SK-N-SH (cell line): ENCODE data around the gene GPX2. TPM values are rescaled to one million over a fixed set of nuclear protein-coding genes. Genes with fewer than 3 reads are reported as not detected.

ENCODE experiments used
- CTCF ChIA-PET: fragments of 300-600, 350-600 bp; formaldehyde crosslinking; extraction: SDS; loops from one replicate; lab custom pipeline; 2021; lab: Yijun Ruan, JAX
- POLR2A ChIA-PET: fragments of 350-600 bp; sonication (Branson Sonifier 250); formaldehyde crosslinking; extraction: SDS; loops from one replicate; lab custom pipeline; 2020; ENCODE audit warnings: antibody characterized with exemption, inconsistent platforms; lab: Yijun Ruan, JAX
- DNase-seq: peaks from one replicate; pipeline ENCODE4 v3.0.0; 2012
- H2AFZ ChIP-seq: fragments of 200-600 bp; sonication (generic); 2 replicates; pipeline ENCODE4 v1.8.1; 2016; ENCODE audit warnings: antibody characterized with exemption, mild to moderate bottlenecking, low read depth
- H3F3A ChIP-seq: fragments of 200-600 bp; sonication (generic); replicated peaks from 2 replicates; pipeline ENCODE3; 2016; ENCODE audit warnings: antibody characterized with exemption, mild to moderate bottlenecking; ENCODE audit not compliant: insufficient read depth
- H3K27ac ChIP-seq, 2 experiments: fragments of 200-500 bp in 1 of 2; fragments of 200-600 bp in 1 of 2; sonication (Bioruptor generic) in 1 of 2; sonication (generic), shearing (Covaris generic) in 1 of 2; 2 replicates each; pipeline versions ENCODE4 v1.5.1 to v1.6.1; 2014 to 2016; ENCODE audit warnings: low read depth in 2 of 2, inconsistent platforms in 1 of 2, low read length in 1 of 2, mild to moderate bottlenecking in 1 of 2, mixed read lengths in 1 of 2
- H3K27me3 ChIP-seq: fragments of 200-600 bp; sonication (generic), shearing (Covaris generic); 2 replicates; pipeline ENCODE4 v1.6.1; 2016; ENCODE audit warnings: mixed run types; ENCODE audit not compliant: insufficient read depth
- H3K36me3 ChIP-seq, 2 experiments: fragments of 200-500 bp in 1 of 2; fragments of 200-600 bp in 1 of 2; sonication (Bioruptor generic) in 1 of 2; sonication (generic) in 1 of 2; replicated peaks in 1 of 2; 2 replicates each; pipeline versions ENCODE3 to v1.5.1; 2014 to 2016; ENCODE audit warnings: low read length in 1 of 2, mild to moderate bottlenecking in 1 of 2; ENCODE audit not compliant: insufficient read depth in 2 of 2, control insufficient read depth in 1 of 2
- H3K4me1 ChIP-seq, 2 experiments: fragments of 200-500 bp in 1 of 2; fragments of 200-600 bp in 1 of 2; sonication (Bioruptor generic) in 1 of 2; sonication (generic), shearing (Covaris generic) in 1 of 2; 2 replicates each; pipeline versions ENCODE4 v1.5.1 to v1.6.1; 2014 to 2016; ENCODE audit warnings: low read depth in 1 of 2, low read length in 1 of 2, mixed run types in 1 of 2; ENCODE audit not compliant: insufficient read depth in 2 of 2, control insufficient read depth in 1 of 2
- H3K4me2 ChIP-seq: fragments of 200-600 bp; sonication (generic), shearing (Covaris generic); 2 replicates; pipeline ENCODE4 v1.6.1; 2017; ENCODE audit warnings: mixed run types
- H3K4me3 ChIP-seq, 2 experiments: fragments of 200-500 bp in 1 of 2; fragments of 200-600 bp in 1 of 2; sonication (Bioruptor generic) in 1 of 2; sonication (generic), shearing (Covaris generic) in 1 of 2; 2 replicates each; pipeline versions ENCODE4 v1.5.1 to v1.8.1; 2014 to 2016; ENCODE audit warnings: low read depth in 2 of 2, inconsistent platforms in 1 of 2, low read length in 1 of 2, mild to moderate bottlenecking in 1 of 2, mixed read lengths in 1 of 2, moderate library complexity in 1 of 2
- H3K79me2 ChIP-seq: fragments of 200-600 bp; sonication (generic); 2 replicates; pipeline ENCODE4 v1.8.1; 2017; ENCODE audit warnings: mild to moderate bottlenecking; ENCODE audit not compliant: insufficient read depth
- H3K9ac ChIP-seq: fragments of 200-600 bp; sonication (generic); 2 replicates; pipeline ENCODE4 v1.6.1; 2017; ENCODE audit warnings: mixed run types
- H3K9me2 ChIP-seq: fragments of 200-600 bp; sonication (generic); 2 replicates; pipeline ENCODE4 v1.6.1; 2017; ENCODE audit warnings: mixed run types
- H3K9me3 ChIP-seq: fragments of 200-600 bp; sonication (generic); 2 replicates; pipeline ENCODE4 v1.6.1; 2017; ENCODE audit warnings: mixed run types, mild to moderate bottlenecking, moderate library complexity
- H4K20me1 ChIP-seq: fragments of 200-600 bp; sonication (generic); 2 replicates; pipeline ENCODE4 v1.6.1; 2017; ENCODE audit warnings: mild to moderate bottlenecking, mixed run types; ENCODE audit not compliant: insufficient read depth
- CHD2 ChIP-seq: fragments of 150-350 bp; IDR thresholded peaks from 2 replicates; pipeline ENCODE4 v1.6.1; 2018; ENCODE audit warnings: low read length; ENCODE audit not compliant: partially characterized antibody
- ELF1 ChIP-seq: IDR thresholded peaks from 2 replicates; pipeline ENCODE4 v1.4.0; 2012
- FOSL2 ChIP-seq: IDR thresholded peaks from 2 replicates; pipeline ENCODE4 v1.4.0; 2012; ENCODE audit warnings: low read depth, mild to moderate bottlenecking, moderate library complexity, borderline replicate concordance
- FOXM1 ChIP-seq: IDR thresholded peaks from 2 replicates; pipeline ENCODE4 v1.4.0; 2012; ENCODE audit warnings: low read depth, mild to moderate bottlenecking
- GABPA ChIP-seq: IDR thresholded peaks from 2 replicates; pipeline ENCODE4 v1.4.0; 2012; ENCODE audit warnings: low read depth, mild to moderate bottlenecking
- MEF2A ChIP-seq: IDR thresholded peaks from 2 replicates; pipeline ENCODE4 v1.4.0; 2012; ENCODE audit warnings: low read depth, borderline replicate concordance
- POLR2AphosphoS5 ChIP-seq: IDR thresholded peaks from 2 replicates; pipeline ENCODE4 v1.6.1; 2012; ENCODE audit warnings: low read depth, low read length
- RAD21 ChIP-seq: IDR thresholded peaks from 2 replicates; pipeline ENCODE4 v1.6.1; 2012; ENCODE audit warnings: mild to moderate bottlenecking, low read length
- SIN3A ChIP-seq: IDR thresholded peaks from 2 replicates; pipeline ENCODE4 v1.6.1; 2012; ENCODE audit warnings: low read depth, mild to moderate bottlenecking, low read length, moderate library complexity, borderline replicate concordance
- SMC3 ChIP-seq: IDR thresholded peaks from 2 replicates; pipeline ENCODE4 v1.6.1; 2012; ENCODE audit warnings: low read depth, low read length, improper control_type of control experiment
- TEAD4 ChIP-seq: IDR thresholded peaks from 2 replicates; pipeline ENCODE4 v1.4.0; 2012; ENCODE audit warnings: mild to moderate bottlenecking, borderline replicate concordance; ENCODE audit not compliant: insufficient read depth
- YY1 ChIP-seq: IDR thresholded peaks from 2 replicates; pipeline ENCODE4 v1.4.0; 2012; ENCODE audit warnings: low read depth, mild to moderate bottlenecking
- WGBS: methylation state at CpG from one replicate; pipeline ENCODE4 v1.1.6; 2017; ENCODE audit warnings: low lambda C conversion rate; 5-methylcytosine and 5-hydroxymethylcytosine counted together
- polyA plus RNA-seq, 3 experiments: library from polyadenylated mRNA; depleted of rRNA; stranded (reverse); fragments of >200 nt; gene quantifications; 2 replicates each; pipeline ENCODE4 v1.2.3, GENCODE V29; 2012
- TF ChIP-seq, protein P1 (sequence below): IDR thresholded peaks from 2 replicates; pipeline ENCODE4 v1.6.1; 2012; ENCODE audit warnings: mild to moderate bottlenecking, low read depth, low read length, moderate library complexity
- TF ChIP-seq, protein P2 (sequence below): IDR thresholded peaks from 2 replicates; pipeline ENCODE4 v1.4.0; 2012; ENCODE audit warnings: low read depth
- TF ChIP-seq, protein P3 (sequence below): IDR thresholded peaks from 2 replicates; pipeline ENCODE4 v1.4.0; 2012; ENCODE audit warnings: low read depth, borderline replicate concordance
- TF ChIP-seq, protein P4 (sequence below): fragments of 150-350 bp; IDR thresholded peaks from 2 replicates; pipeline ENCODE4 v1.6.1; 2017; ENCODE audit warnings: antibody characterized with exemption, low read length, low read depth, borderline replicate concordance

The GPX2 gene
- polyA plus RNA-seq, 1 of the 3 experiments (the other 2 are of a cell fraction) = not detected

DNA sequence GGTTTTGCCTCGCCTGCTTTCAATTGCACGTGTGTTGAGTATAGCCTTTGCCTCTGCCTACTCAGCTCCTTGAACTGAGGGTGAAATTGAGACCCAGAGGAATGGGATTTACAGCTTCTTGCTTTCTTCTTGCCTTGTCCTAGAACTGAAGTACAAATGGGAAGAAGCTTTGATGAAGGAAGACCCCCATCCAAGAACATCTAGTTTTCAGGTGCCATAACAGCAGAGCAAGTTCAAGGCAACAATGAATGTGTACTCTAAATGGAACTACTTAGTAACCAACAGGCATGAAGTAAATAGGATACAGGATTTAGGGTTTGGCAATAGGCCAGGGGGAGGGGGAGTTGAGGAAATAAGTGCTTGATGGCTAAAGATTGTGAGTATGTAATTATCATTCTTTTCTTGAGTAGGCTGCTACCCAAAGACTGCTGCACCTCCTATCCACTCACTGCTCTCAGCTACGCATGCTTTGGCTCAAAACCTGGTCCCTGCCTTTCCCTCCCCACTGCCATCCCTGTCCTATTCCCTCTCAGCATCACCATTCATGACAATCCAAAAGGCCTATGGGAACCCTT lies 2.1 kb downstream of the GPX2 start (continued):
- TF ChIP-seq, protein P1, sequence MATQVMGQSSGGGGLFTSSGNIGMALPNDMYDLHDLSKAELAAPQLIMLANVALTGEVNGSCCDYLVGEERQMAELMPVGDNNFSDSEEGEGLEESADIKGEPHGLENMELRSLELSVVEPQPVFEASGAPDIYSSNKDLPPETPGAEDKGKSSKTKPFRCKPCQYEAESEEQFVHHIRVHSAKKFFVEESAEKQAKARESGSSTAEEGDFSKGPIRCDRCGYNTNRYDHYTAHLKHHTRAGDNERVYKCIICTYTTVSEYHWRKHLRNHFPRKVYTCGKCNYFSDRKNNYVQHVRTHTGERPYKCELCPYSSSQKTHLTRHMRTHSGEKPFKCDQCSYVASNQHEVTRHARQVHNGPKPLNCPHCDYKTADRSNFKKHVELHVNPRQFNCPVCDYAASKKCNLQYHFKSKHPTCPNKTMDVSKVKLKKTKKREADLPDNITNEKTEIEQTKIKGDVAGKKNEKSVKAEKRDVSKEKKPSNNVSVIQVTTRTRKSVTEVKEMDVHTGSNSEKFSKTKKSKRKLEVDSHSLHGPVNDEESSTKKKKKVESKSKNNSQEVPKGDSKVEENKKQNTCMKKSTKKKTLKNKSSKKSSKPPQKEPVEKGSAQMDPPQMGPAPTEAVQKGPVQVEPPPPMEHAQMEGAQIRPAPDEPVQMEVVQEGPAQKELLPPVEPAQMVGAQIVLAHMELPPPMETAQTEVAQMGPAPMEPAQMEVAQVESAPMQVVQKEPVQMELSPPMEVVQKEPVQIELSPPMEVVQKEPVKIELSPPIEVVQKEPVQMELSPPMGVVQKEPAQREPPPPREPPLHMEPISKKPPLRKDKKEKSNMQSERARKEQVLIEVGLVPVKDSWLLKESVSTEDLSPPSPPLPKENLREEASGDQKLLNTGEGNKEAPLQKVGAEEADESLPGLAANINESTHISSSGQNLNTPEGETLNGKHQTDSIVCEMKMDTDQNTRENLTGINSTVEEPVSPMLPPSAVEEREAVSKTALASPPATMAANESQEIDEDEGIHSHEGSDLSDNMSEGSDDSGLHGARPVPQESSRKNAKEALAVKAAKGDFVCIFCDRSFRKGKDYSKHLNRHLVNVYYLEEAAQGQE = no peak
- TF ChIP-seq, all 33 proteins: peak for 0

DNA sequence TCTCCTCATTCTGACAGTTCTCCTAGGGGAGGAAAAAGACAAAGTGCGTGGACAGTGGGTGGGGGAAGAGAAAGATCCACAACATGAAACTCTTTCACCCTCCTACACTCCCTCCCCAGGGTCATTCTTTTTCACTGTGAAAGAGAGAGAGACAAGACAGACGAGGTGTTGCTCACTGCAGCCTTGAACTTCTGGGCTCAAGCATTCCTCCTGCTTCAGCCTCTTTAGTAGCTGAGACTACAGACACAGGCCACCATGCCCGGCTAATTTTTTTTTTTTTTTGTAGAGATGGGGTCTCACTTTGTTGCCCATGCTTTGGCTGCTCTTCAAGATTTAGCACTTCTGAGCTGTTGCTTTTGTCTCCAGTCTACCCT lies 2.7 kb downstream of the GPX2 start:
- no peak overlapping the region for H3K4me3 ChIP-seq
- H3K9ac ChIP-seq = no peak overlapping the region
- no peaks in the 10 kb centered on the region for H3K27me3 ChIP-seq
- ChIA-PET POLR2A (interaction anchor here (0.9 kb wide), 1 partner anchor 10 kb away, joined by 3 read pairs; no protein-coding TSS in a partner anchor), CTCF (interaction anchor here (1.3 kb wide), 1 partner anchor 12 kb away, joined by 3 read pairs; no protein-coding TSS in a partner anchor)
- WGBS = 97% methylated on average over 3 of the region's 3 CpGs
- H3K4me1 ChIP-seq = no peaks in the 10 kb centered on the region; a peak in 1 of 4 replicates
- peaks cover 0 to 21% of the 10 kb centered on the region in 2 experiments for H3K36me3 ChIP-seq
- no peak overlapping the region for H2AFZ ChIP-seq
- H4K20me1 ChIP-seq = no peaks in the 10 kb centered on the region; the same call in 1 of the 2 replicates
- no peak overlapping the region for H3K27ac ChIP-seq
- peaks cover 11% of the 10 kb centered on the region for H3F3A ChIP-seq
- H3K9me2 ChIP-seq = no peaks in the 10 kb centered on the region
- H3K9me3 ChIP-seq = no peaks in the 10 kb centered on the region
- TF ChIP-seq SMC3 (no peak), FOSL2 (no peak), SIN3A (no peak), GABPA (no peak)
- no peak overlapping the region for H3K4me2 ChIP-seq
- DNase-seq = no peak
- H3K79me2 ChIP-seq = no peaks in the 10 kb centered on the region

DNA sequence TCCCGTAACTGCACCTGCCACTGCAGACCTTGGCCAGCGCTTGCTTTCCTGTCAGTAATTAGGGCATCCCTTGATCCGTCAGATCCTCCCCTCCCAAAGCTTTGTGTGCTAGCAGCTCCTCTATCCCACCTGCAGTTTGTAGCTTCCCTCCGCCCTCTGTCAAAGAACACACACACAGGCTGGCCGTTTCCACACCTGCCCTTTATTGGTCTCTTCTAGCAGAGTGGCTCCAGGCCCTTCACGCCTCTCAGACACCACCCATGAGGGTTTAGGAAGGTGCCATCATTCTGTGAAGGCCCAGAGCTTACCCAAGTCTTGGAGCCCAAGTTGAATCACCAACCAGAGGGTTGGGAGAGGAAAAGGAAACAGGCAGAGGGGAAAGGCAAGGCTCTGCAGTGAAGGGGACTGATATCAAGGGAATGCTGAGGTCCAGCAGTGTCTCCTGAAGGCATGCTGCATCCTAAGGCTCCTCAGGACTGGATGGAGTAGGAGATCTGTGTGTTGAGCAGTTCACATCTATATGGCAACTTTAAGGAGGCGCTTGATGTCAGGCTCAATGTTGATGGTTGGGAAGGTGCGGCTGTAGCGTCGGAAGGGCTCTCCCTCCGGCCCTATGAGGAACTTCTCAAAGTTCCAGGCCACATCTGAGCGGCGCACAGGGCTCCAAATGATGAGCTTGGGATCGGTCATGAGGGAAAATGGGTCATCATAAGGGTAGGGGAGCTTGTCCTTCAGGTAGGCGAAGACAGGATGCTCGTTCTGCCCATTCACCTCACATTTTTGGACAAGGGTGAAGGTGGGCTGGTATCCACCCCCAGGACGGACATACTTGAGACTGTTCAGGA lies 3.4 kb downstream of the GPX2 start:
- Histone ChIP-seq H3K79me2 (no peaks in the 10 kb centered on the region), H3K9ac (no peak overlapping the region), H3K9me2 (no peaks in the 10 kb centered on the region), H3K36me3 (peaks cover 2 to 24% of the 10 kb centered on the region in 2 experiments), H2AFZ (no peak overlapping the region), H3K4me1 (no peaks in the 10 kb centered on the region; a peak in 2 of 4 replicates), H3K4me2 (no peak overlapping the region), H3K9me3 (no peaks in the 10 kb centered on the region), H3K27me3 (no peaks in the 10 kb centered on the region), H3K27ac (no peak overlapping the region), H4K20me1 (no peaks in the 10 kb centered on the region; the same call in 1 of the 2 replicates), H3F3A (peaks cover 11% of the 10 kb centered on the region), H3K4me3 (no peak overlapping the region)
- 94% methylated on average over 17 of the region's 17 CpGs for WGBS
- POLR2A ChIA-PET = no interaction called here
- no peak for DNase-seq
- CTCF ChIA-PET = no interaction called here
- TF ChIP-seq, protein P2, sequence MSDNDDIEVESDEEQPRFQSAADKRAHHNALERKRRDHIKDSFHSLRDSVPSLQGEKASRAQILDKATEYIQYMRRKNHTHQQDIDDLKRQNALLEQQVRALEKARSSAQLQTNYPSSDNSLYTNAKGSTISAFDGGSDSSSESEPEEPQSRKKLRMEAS = no peak
- TF ChIP-seq CHD2 (no peak), ELF1 (no peak), TEAD4 (no peak), FOXM1 (no peak), RAD21 (no peak), MEF2A (no peak), POLR2AphosphoS5 (no peak), YY1 (no peak)
- TF ChIP-seq, protein P3, sequence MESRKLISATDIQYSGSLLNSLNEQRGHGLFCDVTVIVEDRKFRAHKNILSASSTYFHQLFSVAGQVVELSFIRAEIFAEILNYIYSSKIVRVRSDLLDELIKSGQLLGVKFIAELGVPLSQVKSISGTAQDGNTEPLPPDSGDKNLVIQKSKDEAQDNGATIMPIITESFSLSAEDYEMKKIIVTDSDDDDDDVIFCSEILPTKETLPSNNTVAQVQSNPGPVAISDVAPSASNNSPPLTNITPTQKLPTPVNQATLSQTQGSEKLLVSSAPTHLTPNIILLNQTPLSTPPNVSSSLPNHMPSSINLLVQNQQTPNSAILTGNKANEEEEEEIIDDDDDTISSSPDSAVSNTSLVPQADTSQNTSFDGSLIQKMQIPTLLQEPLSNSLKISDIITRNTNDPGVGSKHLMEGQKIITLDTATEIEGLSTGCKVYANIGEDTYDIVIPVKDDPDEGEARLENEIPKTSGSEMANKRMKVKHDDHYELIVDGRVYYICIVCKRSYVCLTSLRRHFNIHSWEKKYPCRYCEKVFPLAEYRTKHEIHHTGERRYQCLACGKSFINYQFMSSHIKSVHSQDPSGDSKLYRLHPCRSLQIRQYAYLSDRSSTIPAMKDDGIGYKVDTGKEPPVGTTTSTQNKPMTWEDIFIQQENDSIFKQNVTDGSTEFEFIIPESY = no peak
- TF ChIP-seq, protein P4, sequence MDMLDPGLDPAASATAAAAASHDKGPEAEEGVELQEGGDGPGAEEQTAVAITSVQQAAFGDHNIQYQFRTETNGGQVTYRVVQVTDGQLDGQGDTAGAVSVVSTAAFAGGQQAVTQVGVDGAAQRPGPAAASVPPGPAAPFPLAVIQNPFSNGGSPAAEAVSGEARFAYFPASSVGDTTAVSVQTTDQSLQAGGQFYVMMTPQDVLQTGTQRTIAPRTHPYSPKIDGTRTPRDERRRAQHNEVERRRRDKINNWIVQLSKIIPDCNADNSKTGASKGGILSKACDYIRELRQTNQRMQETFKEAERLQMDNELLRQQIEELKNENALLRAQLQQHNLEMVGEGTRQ = no peak
